Thymus (tissue), 11 donors: Measurements from ENCODE around the gene ITCH. TPM values are rescaled to one million over a fixed set of nuclear protein-coding genes. Genes with fewer than 3 reads are reported as not detected.

Experiments used
- DNase-seq, 9 donors: peaks; one replicate each; pipeline ENCODE4 v3.0.0-alpha.2; 2013; ENCODE audit warnings: low spot score in 9 of 9, low read depth in 6 of 9, missing footprints in 1 of 9
- H3K27ac ChIP-seq, 2 donors: one replicate each; pipeline ENCODE4 v1.5.1; 2013; ENCODE audit warnings: control low read depth in 1 of 2, low read depth in 1 of 2, low read length in 1 of 2, mild to moderate bottlenecking in 1 of 2, moderate library complexity in 1 of 2
- H3K27me3 ChIP-seq, 2 donors: one replicate each; pipeline ENCODE4 v1.5.1; 2013; ENCODE audit warnings: low read length in 1 of 2; ENCODE audit not compliant: control insufficient read depth in 2 of 2, insufficient read depth in 1 of 2
- H3K36me3 ChIP-seq, 2 donors: one replicate each; pipeline ENCODE4 v1.5.1; 2013; ENCODE audit warnings: low read length in 1 of 2, mild to moderate bottlenecking in 1 of 2, moderate library complexity in 1 of 2; ENCODE audit not compliant: control insufficient read depth in 2 of 2, insufficient read depth in 2 of 2
- H3K4me1 ChIP-seq, 2 donors: one replicate each; pipeline ENCODE4 v1.5.1; 2013; ENCODE audit warnings: low read length in 2 of 2; ENCODE audit not compliant: control insufficient read depth in 2 of 2, insufficient read depth in 2 of 2
- H3K4me3 ChIP-seq, 2 donors: one replicate each; pipeline ENCODE4 v1.5.1; 2013; ENCODE audit warnings: low read length in 2 of 2, control low read depth in 1 of 2, mild to moderate bottlenecking in 1 of 2
- H3K9me3 ChIP-seq, 2 donors: one replicate each; pipeline ENCODE4 v1.5.1; 2013; ENCODE audit warnings: low read length in 1 of 2, mild to moderate bottlenecking in 1 of 2; ENCODE audit not compliant: control insufficient read depth in 2 of 2, insufficient read depth in 1 of 2
- WGBS: extraction: QIAGEN DNeasy Blood & Tissue Kit; methylation state at CpG from one replicate; pipeline ENCODE4 v1.1.7; 2013; 5-methylcytosine and 5-hydroxymethylcytosine counted together
- polyA plus RNA-seq: library from polyadenylated mRNA; stranded (reverse); fragments of 200-250 nt; gene quantifications from one replicate; pipeline ENCODE4 v1.2.3, GENCODE V29; 2013
- total RNA-seq: library from RNA; stranded (reverse); fragments of 120-200 nt; gene quantifications from one replicate; pipeline ENCODE4 v1.2.4, GENCODE V29; 2013
- donor health status: healthy.

ITCH gene
- total and polyA plus RNA-seq, 2 donors: 16.0 to 36.3 TPM

DNA sequence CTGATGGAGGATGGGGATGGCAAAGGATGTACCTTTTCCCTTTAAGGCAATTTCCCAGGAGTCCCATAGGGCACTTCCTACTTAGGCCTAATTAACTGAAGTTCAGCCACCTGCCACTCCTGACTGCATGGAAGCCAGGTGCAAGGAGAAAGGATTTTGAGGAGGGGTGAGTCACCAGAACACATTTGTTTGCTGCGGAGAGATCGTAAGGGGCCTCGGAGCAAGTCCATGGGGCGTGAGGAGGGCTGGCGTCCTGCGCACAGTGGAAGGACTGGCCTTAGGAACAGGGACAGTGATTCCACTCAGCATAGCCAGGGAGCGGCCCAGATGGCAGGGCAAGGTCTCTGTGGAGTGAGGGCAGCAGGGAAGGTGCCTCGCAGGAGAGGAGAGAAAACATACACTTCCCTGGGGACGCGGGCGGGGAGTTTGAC, 183.7 kb downstream of the ITCH start:
- Histone ChIP-seq H3K36me3 (peaks cover 2 to 4% of the 10 kb centered on the region in 2 donors), H3K9me3 (peaks cover 0 to 6% of the 10 kb centered on the region in 2 donors), H3K4me3 (no peak overlapping the region), H3K27ac (no peak overlapping the region), H3K4me1 (peaks cover 2 to 8% of the 10 kb centered on the region in 2 donors), H3K27me3 (no peaks in the 10 kb centered on the region)
- DNase-seq: no peak
- WGBS: 97% methylated on average over 11 of the region's 11 CpGs

DNA sequence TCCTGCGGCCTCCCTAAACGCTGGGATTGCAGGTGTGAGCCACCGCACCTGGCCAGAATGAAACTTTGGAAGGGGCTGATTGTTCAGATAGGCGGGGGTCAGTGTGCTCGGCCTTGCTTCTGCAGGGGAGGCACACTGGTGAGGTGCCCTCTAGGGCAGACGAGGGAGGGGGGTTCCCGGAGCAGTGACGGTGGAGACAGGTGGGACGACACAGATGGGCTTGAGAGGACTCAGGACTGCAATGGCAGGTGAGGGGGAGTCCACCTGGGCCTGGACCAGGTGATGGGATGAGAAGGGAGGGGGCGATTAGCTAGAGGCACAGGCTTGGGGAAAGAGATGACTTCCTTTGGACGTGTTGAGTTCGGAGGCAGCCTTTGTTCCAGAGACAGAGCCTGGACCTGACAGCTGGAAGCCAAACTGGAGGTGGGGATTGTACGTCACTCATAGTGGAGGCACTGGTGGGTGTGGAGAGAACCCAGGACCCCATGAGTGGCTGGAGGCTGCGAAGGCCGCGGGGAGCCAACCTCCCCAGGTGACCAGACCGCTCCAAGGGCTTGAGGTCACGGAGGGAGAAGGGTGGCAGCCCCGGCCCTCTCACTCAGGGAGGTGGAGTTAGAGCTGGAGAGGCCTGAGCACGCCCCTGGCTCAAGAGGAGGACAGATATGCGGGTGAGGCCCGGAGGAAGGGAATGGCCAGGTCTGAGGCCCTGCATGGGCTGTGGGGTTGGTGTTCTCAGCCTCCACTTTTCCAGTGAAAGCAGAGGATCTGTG, 185.0 kb downstream of the ITCH start:
- Histone ChIP-seq H3K4me3 (no peak overlapping the region), H3K4me1 (peaks cover 2 to 8% of the 10 kb centered on the region in 2 donors), H3K27me3 (no peaks in the 10 kb centered on the region), H3K27ac (no peak overlapping the region), H3K36me3 (no peaks in the 10 kb centered on the region), H3K9me3 (peaks cover 0 to 6% of the 10 kb centered on the region in 2 donors)
- 97% methylated on average over 22 of the region's 22 CpGs for WGBS
- DNase-seq: no peak

DNA sequence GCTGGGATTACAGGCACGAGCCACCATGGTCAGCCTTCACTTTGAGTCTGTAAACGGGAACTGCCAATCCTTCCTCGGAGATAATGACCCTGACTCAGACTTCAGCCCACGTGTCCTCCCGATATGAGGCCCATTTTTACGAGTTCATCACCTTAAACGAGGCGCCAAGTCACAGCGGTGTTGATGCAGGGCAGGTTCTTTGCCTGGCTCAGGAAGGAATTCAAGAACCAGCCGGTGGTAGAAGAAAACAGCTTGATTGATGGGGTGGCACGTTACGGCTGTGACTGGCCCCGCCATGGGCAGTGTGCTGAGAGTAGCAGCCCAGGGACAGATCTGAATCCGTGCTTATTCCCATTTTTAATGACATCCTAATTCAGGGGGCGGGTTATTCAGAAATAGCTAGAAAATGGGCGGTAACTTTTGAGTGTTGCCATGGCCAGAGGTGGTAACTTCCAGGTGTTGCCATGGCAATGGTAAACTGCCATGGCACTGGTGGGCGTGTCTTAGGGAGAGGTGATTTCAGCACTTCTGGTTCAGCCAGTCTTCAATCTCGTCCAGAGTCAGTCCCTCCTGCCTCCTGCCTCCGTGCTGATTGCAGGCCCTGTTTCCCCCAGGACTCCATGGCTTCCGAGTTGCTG, 186.3 kb downstream of the ITCH start:
- DNase-seq: no peak
- H3K36me3 ChIP-seq: no peaks in the 10 kb centered on the region
- no peak overlapping the region for H3K27ac ChIP-seq
- WGBS: 65% methylated on average over 20 of the region's 20 CpGs
- H3K4me1 ChIP-seq: peaks cover 2 to 5% of the 10 kb centered on the region in 2 donors
- peaks cover 0 to 6% of the 10 kb centered on the region in 2 donors for H3K9me3 ChIP-seq
- H3K4me3 ChIP-seq: no peak overlapping the region
- H3K27me3 ChIP-seq: no peaks in the 10 kb centered on the region

DNA sequence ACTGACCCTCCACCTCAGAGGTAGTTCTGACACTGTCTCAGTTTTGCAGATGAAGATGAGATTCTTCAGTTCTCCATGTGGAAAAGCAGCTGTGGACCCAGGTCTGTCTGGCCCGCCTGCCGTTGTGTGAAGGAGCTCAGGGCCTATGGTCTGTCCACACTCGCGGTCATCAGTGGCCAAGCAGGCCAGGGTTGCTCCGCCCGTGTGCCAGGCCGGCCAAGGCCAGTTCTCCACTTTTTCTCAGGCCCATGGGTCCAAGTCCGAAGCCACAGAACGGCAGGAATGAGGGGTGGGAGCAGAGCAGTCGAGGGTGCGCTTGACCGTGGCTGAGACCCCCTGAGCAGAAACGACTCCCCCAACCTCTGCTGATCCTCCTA, 186.8 kb downstream of the ITCH start:
- Histone ChIP-seq H3K9me3 (peaks cover 0 to 6% of the 10 kb centered on the region in 2 donors), H3K4me3 (no peak overlapping the region), H3K27me3 (no peaks in the 10 kb centered on the region), H3K4me1 (no peaks in the 10 kb centered on the region), H3K27ac (no peak overlapping the region), H3K36me3 (no peaks in the 10 kb centered on the region)
- no peak for DNase-seq
- WGBS: 95% methylated on average over 13 of the region's 13 CpGs

DNA sequence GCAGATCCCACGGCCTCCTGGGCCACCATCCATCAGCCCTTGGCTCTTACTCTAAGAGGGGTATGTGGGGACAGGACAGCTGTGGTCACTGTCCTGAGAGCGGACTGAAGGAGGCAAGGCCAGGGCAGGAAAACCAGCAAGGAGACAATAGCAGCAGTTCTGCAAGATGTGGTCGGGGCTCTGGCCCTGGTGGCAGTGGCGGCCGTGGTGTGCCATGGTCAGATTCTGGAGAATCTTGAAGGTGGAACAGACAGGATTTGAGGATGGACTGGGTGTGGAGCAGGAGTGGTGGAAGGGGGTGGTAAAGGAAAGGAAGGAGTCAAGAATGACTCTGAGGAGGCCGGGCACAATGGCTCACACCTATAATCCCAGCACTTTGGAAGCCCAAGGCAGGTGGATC, 189.5 kb downstream of the ITCH start:
- peaks cover 0 to 2% of the 10 kb centered on the region in 2 donors for H3K9me3 ChIP-seq
- no peak for DNase-seq
- H3K27me3 ChIP-seq: no peaks in the 10 kb centered on the region
- H3K4me3 ChIP-seq: no peak overlapping the region
- H3K36me3 ChIP-seq: no peaks in the 10 kb centered on the region
- H3K4me1 ChIP-seq: no peaks in the 10 kb centered on the region
- no peak overlapping the region for H3K27ac ChIP-seq
- 97% methylated on average over 6 of the region's 6 CpGs for WGBS

DNA sequence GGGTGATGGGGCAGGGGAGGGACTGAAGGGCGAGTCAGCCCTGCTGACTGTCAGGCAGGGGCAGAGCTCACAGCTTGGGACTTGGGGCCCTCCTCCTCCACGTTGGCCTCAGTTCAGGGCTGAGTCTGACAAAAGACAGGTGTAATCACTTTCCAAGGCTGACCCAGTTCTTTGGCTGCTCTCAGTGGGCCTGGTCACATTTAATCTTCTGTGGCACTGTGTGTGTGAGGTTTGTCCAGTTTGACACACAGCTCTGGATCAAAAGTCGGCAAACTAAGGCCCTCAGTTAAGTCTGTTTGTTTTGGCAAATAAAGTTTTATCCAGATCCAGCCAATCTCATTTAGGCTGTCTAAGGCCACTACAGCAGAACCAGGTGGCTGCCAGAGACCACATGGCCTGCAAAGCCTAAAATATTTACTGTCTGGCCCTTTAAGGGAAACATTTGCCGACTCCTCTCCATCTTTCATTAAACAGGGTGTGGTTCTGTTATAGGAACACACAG, 190.3 kb downstream of the ITCH start:
- Histone ChIP-seq H3K9me3 (peaks cover 0 to 2% of the 10 kb centered on the region in 2 donors), H3K27ac (no peak overlapping the region), H3K27me3 (peaks cover 0 to 3% of the 10 kb centered on the region in 2 donors), H3K36me3 (no peaks in the 10 kb centered on the region), H3K4me1 (peaks cover 5 to 6% of the 10 kb centered on the region in 2 donors), H3K4me3 (no peak overlapping the region)
- no peak for DNase-seq
- WGBS: 92% methylated on average over 4 of the region's 4 CpGs

DNA sequence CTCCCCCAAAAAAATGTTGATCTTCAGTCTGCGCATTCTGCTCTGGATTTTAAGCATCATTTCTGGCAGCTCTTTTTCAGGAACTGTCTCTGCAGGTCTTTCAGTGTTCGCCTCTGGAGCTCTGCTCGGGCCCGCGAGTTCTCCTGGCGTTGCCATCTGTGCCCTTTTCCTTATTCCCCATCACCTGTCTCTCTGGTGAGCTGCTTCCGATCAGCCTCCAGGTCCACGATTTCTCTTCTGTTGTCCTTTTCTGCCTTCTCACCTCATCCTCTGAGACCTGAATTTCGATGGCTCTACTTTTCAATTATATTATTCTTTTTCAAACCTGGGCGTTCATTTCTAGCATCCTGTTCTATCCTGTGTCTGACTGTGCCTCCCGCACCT, 194.9 kb downstream of the ITCH start:
- Histone ChIP-seq H3K36me3 (no peaks in the 10 kb centered on the region), H3K27me3 (peaks cover 0 to 3% of the 10 kb centered on the region in 2 donors), H3K4me3 (peak overlapping the region; percentile 56 to 64), H3K4me1 (peaks cover 6 to 8% of the 10 kb centered on the region in 2 donors), H3K9me3 (no peaks in the 10 kb centered on the region), H3K27ac (peak overlapping the region in 1 of 2 donors; percentile 26)
- 37% methylated on average over 11 of the region's 11 CpGs for WGBS
- DNase-seq: no peak

DNA sequence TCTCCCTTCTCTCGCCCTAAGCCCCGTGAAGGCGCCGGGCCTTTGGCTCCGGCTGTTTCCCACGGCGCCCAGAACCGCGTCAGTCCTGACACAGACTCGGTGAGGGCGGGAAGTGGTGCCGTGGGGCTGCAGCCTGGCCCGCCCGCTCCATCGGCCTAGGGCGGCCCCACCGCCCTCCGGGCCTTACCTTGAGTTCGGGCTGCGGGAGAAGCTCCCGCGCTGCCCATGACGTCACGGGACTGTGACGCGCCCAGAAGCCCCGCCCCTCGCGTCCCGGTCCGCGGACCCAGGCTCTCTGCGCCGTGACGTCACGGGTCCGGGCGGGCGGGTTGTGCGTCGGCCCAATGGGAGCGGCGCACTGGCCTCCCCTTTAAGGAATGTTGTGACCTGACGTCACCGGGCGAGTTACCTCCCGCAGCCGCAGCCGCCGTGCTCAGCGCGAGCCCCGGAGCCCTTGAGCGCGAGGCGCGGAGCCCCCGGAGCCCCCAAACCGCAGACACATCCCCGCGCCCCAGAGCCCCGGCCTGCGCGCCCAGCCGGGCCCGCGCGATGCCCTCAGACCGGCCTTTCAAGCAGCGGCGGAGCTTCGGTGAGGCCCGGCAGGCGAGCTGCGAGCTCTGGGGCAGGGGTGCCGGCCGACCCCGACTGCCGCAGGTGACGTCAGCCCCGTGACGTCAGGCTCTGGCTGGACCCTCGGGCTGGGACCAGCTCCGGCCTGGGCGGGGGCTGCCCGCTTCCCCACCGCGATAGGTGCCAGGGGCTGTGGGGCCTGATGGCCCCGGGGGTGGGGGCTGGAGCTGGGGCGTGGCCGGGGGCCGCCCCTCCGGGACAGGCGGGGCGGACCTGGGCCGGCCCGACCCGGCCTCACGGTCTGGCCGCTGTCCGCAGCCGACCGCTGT, 195.5 kb downstream of the ITCH start, which contains the start of gene MAP1LC3A:
Gene MAP1LC3A (plus strand): TSS at position 399 of the 899 bp plus-strand sequence. CDS start 151 bp downstream, at position 550.
- DNase-seq: peak in 7 of 9 donors; percentile 56 to 82 (median 65)
- H3K4me1 ChIP-seq: peaks cover 6 to 8% of the 10 kb centered on the region in 2 donors
- no peaks in the 10 kb centered on the region for H3K9me3 ChIP-seq
- H3K27ac ChIP-seq: peak within 1 kb of the TSS; percentile 26 to 74
- H3K4me3 ChIP-seq: peak within 1 kb of the TSS; percentile 56 to 64
- H3K27me3 ChIP-seq: peaks cover 0 to 3% of the 10 kb centered on the region in 2 donors
- WGBS: 17% methylated on average over 103 of the region's 103 CpGs
- no peaks in the 10 kb centered on the region for H3K36me3 ChIP-seq
